Islet of Langerhans (tissue), 1 donor: ENCODE measurements around the gene VPS37C.

Experiments
- FAIRE-seq: peaks from one replicate; lab custom pipeline; 2011; peaks lifted over from hg19 to GRCh38; lab: Jason Lieb, UNC

The VPS37C gene

GRCh38 chr11:61092908-61093763 lies 68.1 kb downstream of the VPS37C start:
- no peak for FAIRE-seq

- FAIRE-seq: no peak
Measured at GRCh38 chr11:61092280-61092766, 68.9 kb downstream of the VPS37C start.

GRCh38 chr11:61091373-61092279 lies 69.6 kb downstream of the VPS37C start:
- no peak for FAIRE-seq

GRCh38 chr11:61090982-61091372 lies 70.2 kb downstream of the VPS37C start:
- FAIRE-seq: no peak

GRCh38 chr11:61090521-61090920 lies 70.7 kb downstream of the VPS37C start:
- FAIRE-seq: no peak

- no peak for FAIRE-seq
Measured at GRCh38 chr11:61089806-61090491, 71.3 kb downstream of the VPS37C start.

- no peak for FAIRE-seq
Measured at GRCh38 chr11:61087426-61088119, 73.7 kb downstream of the VPS37C start.

- no peak for FAIRE-seq
Measured at GRCh38 chr11:61083601-61084147, 77.6 kb downstream of the VPS37C start.

- no peak for FAIRE-seq
Measured at GRCh38 chr11:61082931-61083531, 78.2 kb downstream of the VPS37C start.

GRCh38 chr11:61082062-61082870 lies 79.0 kb downstream of the VPS37C start:
- no peak for FAIRE-seq

- FAIRE-seq: no peak
Measured at GRCh38 chr11:61080986-61081590, 80.1 kb downstream of the VPS37C start.

- no peak for FAIRE-seq
Measured at GRCh38 chr11:61080526-61080925, 80.7 kb downstream of the VPS37C start.
